Esophagus squamous epithelium (tissue), 5 donors: Measurements from ENCODE around the gene TMEM238. TPM values are rescaled to one million over a fixed set of nuclear protein-coding genes. Genes with fewer than 3 reads are reported as not detected.
"Not testable (repeated sequence)": the region's sequence is repeated elsewhere in the genome, so short reads cannot be mapped to it uniquely, and the experiment has no call there.

Experiments used
- DNase-seq: peaks from one replicate; lab custom pipeline; 2025; lab: John Stamatoyannopoulos, UW
- H3K27ac ChIP-seq, 4 donors: fragments of 200-600 bp; sonication (generic); one replicate each; pipeline ENCODE4 v1.5.1; 2016 to 2019; ENCODE audit warnings: mild to moderate bottlenecking in 1 of 4
- H3K27me3 ChIP-seq, 4 donors: fragments of 200-600 bp; sonication (generic); 1 replicate in 3 of 4; 2 replicates in 1 of 4; pipeline versions ENCODE4 v1.5.1 to v1.6.0; 2017 to 2021; ENCODE audit warnings: antibody characterized with exemption in 1 of 4
- H3K36me3 ChIP-seq, 3 donors: fragments of 200-600 bp; sonication (generic); one replicate each; pipeline ENCODE4 v1.5.1; 2016 to 2019
- H3K4me1 ChIP-seq, 3 donors: fragments of 200-600 bp; sonication (generic); one replicate each; pipeline ENCODE4 v1.5.1; 2017 to 2019
- H3K4me3 ChIP-seq, 4 donors: fragments of 200-600 bp; sonication (generic); 1 replicate in 3 of 4; 2 replicates in 1 of 4; pipeline ENCODE4 v1.5.1; 2016 to 2019; ENCODE audit warnings: mild to moderate bottlenecking in 2 of 4, moderate library complexity in 1 of 4
- H3K9me3 ChIP-seq, 3 donors: fragments of 200-600 bp; sonication (generic); one replicate each; pipeline ENCODE4 v1.5.1; 2016 to 2019
- POLR2A ChIP-seq, 4 donors: fragments of 450-650 bp; IDR thresholded peaks; one replicate each; pipeline ENCODE4 v1.6.1; 2017; ENCODE audit warnings: antibody characterized with exemption in 4 of 4, mild to moderate bottlenecking in 4 of 4, moderate library complexity in 3 of 4
- WGBS, 2 donors: methylation state at CpG; one replicate each; pipeline ENCODE4 v1.1.5; 2018; 5-methylcytosine and 5-hydroxymethylcytosine counted together
- intact Hi-C: fragments of 100-400 bp; cut with DNase I; formaldehyde crosslinking; loops from one replicate; pipeline ENCODE4 v1.15.0; 2022
- total RNA-seq, 4 donors: library from RNA; depleted of rRNA; stranded (reverse); fragments of >200 nt; gene quantifications; one replicate each; pipeline ENCODE4 v1.1.0, GENCODE V29; 2016
- TF ChIP-seq, protein P1 (sequence below), 6 experiments: fragments of 450-650 bp in 4 of 6; fragments of 200-600 bp in 2 of 6; sonication (generic) in 2 of 6; IDR thresholded peaks; one replicate each; pipeline ENCODE4 v1.5.1; 2016 to 2019; ENCODE audit warnings: antibody characterized with exemption in 6 of 6, mild to moderate bottlenecking in 4 of 6, moderate library complexity in 4 of 6
- donor health status: DM: yes; HTN: yes; CAD: no.

The TMEM238 gene
- total RNA-seq, 4 donors from 2014 or later: 11.9 to 41.8 (median 27.1) TPM

DNA sequence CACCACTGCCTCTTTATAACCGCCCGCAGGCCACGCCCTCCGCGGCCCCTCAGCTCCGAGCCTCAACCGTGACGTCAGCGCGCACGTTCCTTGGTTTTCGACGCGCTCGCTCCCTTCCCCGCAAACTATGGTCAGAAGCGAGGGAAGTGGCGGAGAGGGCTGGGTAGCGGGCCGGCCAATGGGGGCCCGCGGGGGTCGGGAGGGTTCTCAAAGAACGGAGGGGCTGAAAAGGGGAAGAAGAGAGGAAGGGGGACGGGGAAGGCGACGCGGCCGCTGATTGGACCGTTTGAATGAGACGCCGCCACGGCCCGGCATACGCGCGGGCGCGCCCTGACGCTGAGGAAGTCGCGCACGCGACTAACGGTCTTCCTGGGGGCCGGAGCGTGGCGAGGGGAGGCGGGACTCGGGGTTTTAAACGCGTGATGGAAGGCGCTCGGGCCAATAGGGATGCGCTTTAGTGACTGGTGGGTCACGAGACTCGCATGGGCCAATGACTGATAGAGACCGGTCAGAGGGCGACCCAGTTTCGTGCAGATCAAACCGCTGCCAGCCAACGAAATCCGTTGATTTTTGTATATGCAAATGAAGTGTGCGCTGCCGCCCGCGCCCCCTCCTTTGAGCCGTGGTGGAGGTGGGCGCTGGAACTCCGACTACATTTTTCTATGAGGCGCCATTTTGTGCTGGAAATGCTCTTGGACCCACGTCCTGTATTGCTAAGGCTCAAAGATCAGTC lies 23.9 kb upstream of the TMEM238 start:
- peak overlapping the region; percentile 97 to 99 (median 99) for H3K27ac ChIP-seq
- intact Hi-C loops: no loop called here
- H3K4me1 ChIP-seq: peaks cover 17 to 50% (median 21%) of the 10 kb centered on the region in 3 donors
- peak; percentile 97 for DNase-seq
- no peaks in the 10 kb centered on the region for H3K27me3 ChIP-seq
- TF ChIP-seq POLR2A (IDR thresholded peaks at IDR 0.05): no peak
- TF ChIP-seq, protein P1, sequence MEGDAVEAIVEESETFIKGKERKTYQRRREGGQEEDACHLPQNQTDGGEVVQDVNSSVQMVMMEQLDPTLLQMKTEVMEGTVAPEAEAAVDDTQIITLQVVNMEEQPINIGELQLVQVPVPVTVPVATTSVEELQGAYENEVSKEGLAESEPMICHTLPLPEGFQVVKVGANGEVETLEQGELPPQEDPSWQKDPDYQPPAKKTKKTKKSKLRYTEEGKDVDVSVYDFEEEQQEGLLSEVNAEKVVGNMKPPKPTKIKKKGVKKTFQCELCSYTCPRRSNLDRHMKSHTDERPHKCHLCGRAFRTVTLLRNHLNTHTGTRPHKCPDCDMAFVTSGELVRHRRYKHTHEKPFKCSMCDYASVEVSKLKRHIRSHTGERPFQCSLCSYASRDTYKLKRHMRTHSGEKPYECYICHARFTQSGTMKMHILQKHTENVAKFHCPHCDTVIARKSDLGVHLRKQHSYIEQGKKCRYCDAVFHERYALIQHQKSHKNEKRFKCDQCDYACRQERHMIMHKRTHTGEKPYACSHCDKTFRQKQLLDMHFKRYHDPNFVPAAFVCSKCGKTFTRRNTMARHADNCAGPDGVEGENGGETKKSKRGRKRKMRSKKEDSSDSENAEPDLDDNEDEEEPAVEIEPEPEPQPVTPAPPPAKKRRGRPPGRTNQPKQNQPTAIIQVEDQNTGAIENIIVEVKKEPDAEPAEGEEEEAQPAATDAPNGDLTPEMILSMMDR (IDR thresholded peaks at IDR 0.05): peak in 1 of 6 experiments; percentile 20
- peak overlapping the region; percentile 85 to 100 (median 96) for H3K4me3 ChIP-seq
- peaks cover 7 to 32% (median 12%) of the 10 kb centered on the region in 3 donors for H3K36me3 ChIP-seq
- whole genome bisulfite sequencing, 2 donors: 0% methylated on average over 26 to 49 of the region's 72 CpGs
- H3K9me3 ChIP-seq: no peaks in the 10 kb centered on the region

DNA sequence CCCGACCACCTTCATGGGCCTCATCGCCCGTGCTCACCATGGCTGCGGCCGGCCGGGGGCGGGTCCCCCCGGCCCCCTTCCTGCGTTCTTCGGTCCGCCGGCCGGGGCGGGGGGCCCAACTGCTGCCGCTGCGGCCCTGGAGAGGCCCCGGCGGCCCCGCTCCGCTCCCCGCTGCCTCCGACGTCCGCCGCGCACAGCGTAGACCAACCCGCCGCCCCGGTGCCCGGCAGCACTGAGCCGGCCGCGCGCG lies 23.4 kb upstream of the TMEM238 start, which contains the start of gene UBE2S:
TSS of gene UBE2S (minus strand) at position 239 of the 250 bp plus-strand sequence. CDS start at position 40, 199 bp downstream.
- DNase-seq, H3K27me3 ChIP-seq, intact Hi-C loops, H3K9me3 ChIP-seq: not testable (repeated sequence)
- Histone ChIP-seq H3K4me1 (peaks cover 21 to 55% (median 26%) of the 10 kb centered on the region in 3 donors), H3K27ac (peak within 1 kb of the TSS; percentile 97 to 99 (median 99)), H3K4me3 (peak within 1 kb of the TSS; percentile 85 to 100 (median 96)), H3K36me3 (peaks cover 12 to 37% (median 16%) of the 10 kb centered on the region in 3 donors)
- peak in 3 of 4 donors; percentile 22 to 98 (median 92) for TF ChIP-seq POLR2A (IDR thresholded peaks at IDR 0.05)
- TF ChIP-seq, protein P1 (IDR thresholded peaks at IDR 0.05): peak in 1 of 6 experiments; percentile 9
- no CpG with 5 or more reads among the region's 36 CpGs for WGBS, 2 donors

DNA sequence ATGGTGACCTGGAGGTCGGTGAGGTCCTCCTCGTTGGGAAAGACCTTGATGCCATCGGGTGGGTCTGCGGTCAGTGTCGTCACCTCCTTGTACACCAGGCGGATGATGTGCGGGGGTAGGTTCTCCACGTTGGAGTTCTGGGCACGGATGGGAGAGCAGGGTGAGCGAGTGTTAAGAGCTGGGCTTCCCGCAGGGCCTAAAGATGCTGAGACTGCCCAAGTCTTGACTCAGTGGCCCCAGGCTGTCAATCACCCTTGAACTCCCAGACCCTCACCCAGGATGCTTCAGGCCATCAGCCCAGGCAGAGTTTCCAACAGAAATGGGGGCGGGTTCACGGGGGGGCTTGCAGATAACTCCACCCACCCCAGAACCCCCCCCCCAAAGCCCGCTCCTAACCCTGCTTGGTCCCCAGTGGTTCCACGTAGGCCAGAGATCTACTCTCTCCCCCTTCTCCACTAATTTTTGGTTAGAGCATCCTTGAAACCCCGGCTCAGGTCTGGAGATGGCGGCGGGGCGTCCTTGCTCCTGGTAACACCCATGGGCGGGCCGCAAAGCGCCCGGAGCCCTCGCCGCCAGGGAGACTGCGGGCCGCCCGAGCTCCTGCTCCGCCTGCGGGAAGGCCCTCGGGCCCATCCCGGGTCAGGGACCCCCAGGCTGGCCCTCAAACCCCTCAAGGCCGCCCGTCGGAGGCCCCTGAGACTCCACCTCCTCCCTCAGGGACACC lies 22.9 kb upstream of the TMEM238 start:
- no peaks in the 10 kb centered on the region for H3K27me3 ChIP-seq
- H3K4me1 ChIP-seq: peaks cover 25 to 60% (median 30%) of the 10 kb centered on the region in 3 donors
- peaks cover 17 to 42% (median 20%) of the 10 kb centered on the region in 3 donors for H3K36me3 ChIP-seq
- H3K9me3 ChIP-seq: no peaks in the 10 kb centered on the region
- intact Hi-C loops: no loop called here
- 13 to 32% methylated on average over 4 to 19 of the region's 35 CpGs for WGBS, 2 donors
- TF ChIP-seq POLR2A (IDR thresholded peaks at IDR 0.05): no peak
- TF ChIP-seq, protein P1 (IDR thresholded peaks at IDR 0.05): no peak
- H3K27ac ChIP-seq: peak overlapping the region; percentile 97 to 99 (median 99)
- peak overlapping the region; percentile 85 to 100 (median 96) for H3K4me3 ChIP-seq
- no peak for DNase-seq

DNA sequence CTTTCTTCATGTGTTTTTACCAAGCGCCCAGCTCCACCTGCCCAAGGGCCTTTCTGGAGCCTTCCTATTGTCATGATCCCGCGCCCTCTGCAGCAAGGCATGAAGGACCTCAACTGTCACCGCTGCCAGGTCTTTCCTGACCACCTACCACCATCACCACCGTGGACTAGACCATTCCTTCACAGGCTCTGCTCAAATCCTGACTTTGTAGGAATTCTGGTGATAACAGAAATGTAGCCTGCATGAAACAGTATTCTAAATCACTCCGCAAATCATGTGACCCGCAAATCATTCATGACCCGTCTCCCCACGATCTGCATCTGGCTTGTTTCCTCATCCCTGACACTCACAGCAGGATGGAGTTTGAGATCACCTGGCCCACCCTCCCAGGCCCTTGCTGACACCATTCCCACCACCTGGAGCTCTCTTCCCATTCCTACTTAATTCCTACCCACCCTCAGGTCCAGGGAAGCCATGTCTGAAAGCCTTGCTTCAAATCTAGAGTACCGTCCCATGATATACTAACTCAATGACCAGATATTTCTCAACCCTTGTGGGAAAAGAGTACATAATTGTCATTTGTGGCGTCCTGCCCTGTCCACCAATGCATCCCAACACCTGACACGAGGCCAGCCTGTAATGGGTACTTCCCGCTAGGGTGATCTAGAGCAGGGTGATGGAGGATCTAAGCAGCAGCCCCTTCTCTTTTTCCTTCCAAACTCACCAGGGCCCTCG lies 22.2 kb upstream of the TMEM238 start:
- peak overlapping the region in 2 of 4 donors; percentile 97 to 99 for H3K27ac ChIP-seq
- WGBS, 2 donors: 65 to 70% methylated on average over 14 of the region's 14 CpGs
- peaks cover 24 to 49% (median 26%) of the 10 kb centered on the region in 3 donors for H3K36me3 ChIP-seq
- TF ChIP-seq, protein P1 (IDR thresholded peaks at IDR 0.05): no peak
- no peak for TF ChIP-seq POLR2A (IDR thresholded peaks at IDR 0.05)
- DNase-seq: no peak
- H3K27me3 ChIP-seq: no peaks in the 10 kb centered on the region
- intact Hi-C loops: no loop called here
- H3K4me1 ChIP-seq: peaks cover 30 to 67% (median 31%) of the 10 kb centered on the region in 3 donors
- H3K9me3 ChIP-seq: no peaks in the 10 kb centered on the region
- peak overlapping the region; percentile 85 to 100 (median 96) for H3K4me3 ChIP-seq
